ENCODE measurements around the gene ZBTB7B.

Gene ZBTB7B

DNA sequence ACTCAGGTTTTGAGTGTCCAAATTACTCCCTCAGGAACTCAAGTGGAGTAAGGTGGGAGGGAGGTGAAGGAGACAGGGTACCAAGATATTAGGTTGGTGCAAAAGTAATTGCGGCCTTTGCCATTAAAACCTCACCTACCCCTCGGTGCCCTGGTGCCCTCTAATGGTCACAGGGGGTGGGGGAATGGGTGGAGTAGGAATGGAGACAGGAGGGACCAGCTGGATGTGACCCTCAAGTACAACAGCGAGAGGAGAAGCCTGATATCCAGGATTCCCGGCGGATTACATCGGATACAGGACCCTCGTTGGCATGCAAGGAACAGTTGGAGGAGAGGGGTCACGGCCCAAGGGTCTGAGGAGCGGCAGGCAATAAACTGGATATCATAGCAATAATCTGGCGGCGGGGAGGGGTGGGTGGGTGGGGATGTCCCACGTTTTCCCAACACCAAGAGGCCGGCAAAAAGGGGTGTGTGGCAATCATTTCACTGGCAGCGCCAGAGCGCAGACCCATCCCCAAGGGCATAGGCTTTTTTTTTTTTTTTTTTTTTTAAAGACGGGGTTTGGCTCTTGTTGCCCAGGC, 4.3 kb upstream of the ZBTB7B start:
- no peak for DNase-seq (ENCODE audit: low spot score)
- no peak overlapping the region for H3K27ac ChIP-seq
- H3K4me3 ChIP-seq, result no peak overlapping the region
- TF ChIP-seq CTCF (IDR thresholded peaks at IDR 0.05), result no peak

GRCh38 chr1:154998818-154999570, 3.6 kb upstream of the ZBTB7B start:
- peak overlapping the region; percentile 93 to 98 for H3K27ac ChIP-seq
- DNase-seq (ENCODE audit: low spot score), result peak; percentile 81
- peak overlapping the region; percentile 94 for H3K4me3 ChIP-seq
- TF ChIP-seq CTCF (IDR thresholded peaks at IDR 0.05), result peak; percentile 50

DNA sequence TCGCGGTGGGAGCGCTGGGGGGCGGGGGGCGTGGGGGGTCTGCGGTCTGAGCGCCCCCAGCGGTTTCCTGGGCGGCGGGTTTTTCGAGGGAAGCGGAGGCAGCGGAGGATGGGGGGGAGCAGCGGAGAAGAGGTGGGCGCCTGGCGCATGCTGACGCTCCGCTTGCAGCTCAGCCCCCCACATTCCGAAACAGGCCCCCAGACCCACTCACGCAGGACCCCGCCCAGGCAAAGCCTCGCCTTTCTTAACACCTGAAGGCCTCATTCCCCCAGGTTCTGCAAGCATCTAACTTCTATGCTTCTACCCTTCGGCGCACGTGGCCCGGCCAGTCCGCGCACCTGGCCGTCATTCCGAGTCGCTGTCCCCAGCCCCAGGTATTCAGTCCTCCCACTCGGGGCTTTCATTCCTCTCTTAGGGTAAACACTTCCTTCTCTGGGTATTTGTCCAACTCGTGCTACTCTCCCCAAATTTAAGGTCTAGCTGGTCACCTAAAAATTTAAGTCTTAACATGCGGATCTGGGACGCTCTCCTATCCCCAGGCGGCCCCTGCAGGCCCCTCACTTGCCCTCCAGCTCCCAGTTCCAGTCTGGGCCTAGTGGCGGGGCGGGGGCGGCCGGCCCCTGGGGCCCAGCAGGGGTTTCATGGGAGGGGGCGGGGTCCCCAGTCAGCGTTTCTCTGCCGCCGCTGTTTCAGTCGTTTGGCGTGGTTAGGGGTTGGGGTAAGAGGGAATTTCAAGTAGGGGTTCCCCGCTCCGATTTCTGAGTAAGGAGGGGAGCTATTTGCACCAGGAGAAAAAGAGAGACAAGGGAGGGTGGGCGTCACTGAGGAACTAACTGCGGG, 2.8 kb upstream of the ZBTB7B start:
- no peak for DNase-seq (ENCODE audit: low spot score)
- Histone ChIP-seq H3K27ac (peak overlapping the region; percentile 93 to 98), H3K4me3 (peak overlapping the region; percentile 94)
- no peak for TF ChIP-seq CTCF (IDR thresholded peaks at IDR 0.05)

DNA sequence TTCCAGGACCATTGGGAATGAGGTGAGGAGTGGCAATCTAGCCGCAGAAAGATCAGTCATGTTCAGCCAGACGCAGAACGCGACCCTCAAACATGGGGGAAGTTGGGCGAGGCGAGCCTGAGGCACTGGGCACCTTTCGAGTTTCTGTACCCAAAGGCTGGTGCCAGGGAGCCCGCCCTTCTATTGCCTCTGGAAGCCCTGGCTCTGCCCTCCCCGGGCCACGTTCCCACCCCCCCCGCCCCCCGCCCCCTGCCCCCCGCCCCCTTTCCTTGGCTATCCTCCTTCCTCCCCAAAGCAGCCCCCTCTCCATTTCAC, 2.2 kb upstream of the ZBTB7B start:
- TF ChIP-seq CTCF (IDR thresholded peaks at IDR 0.05), result no peak
- DNase-seq (ENCODE audit: low spot score), result peak; percentile 82
- Histone ChIP-seq H3K27ac (peak overlapping the region; percentile 93 to 98), H3K4me3 (peak overlapping the region; percentile 94)

DNA sequence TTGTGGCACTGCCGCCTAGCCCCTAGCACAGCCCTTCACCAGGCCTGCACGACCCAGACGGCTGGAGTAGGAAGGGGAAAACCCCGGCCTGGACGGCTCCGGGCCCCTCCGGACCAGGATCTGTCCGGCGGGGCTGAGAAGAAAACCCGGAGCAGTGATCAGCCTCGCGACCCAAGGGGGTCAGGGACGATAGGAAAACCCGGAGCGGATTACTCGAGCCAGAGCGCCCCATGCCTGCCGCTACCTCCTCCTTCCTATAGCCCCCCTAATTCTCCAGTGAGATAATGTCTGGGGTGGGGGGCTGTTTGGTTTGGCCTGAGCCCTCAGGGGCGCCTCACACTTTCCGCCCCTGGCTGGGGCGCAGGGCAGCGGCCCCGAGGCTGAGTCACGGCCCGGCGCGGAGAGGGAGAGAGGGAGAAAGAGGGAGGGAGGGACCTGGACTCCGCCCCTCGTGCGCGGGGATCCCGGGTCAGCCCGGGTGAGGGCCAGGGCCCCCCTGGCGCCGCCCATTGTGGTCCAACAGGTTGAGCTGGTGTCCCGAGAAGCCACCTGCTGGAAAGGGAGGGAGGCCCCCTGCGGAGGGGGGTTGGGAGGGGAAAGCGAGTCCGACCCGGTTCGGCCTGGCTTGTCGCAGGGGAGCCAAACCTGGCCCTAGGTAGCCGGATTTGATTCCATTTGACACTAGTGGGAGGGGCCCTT, 1.7 kb upstream of the ZBTB7B start:
- peak; percentile 92 for DNase-seq (ENCODE audit: low spot score)
- Histone ChIP-seq H3K4me3 (peak overlapping the region; percentile 94), H3K27ac (peak overlapping the region; percentile 93 to 98)
- no peak for TF ChIP-seq CTCF (IDR thresholded peaks at IDR 0.05)

GRCh38 chr1:155001425-155001674, 1.3 kb upstream of the ZBTB7B start:
- H3K27ac ChIP-seq, result peak overlapping the region; percentile 93 to 98
- no peak for TF ChIP-seq CTCF (IDR thresholded peaks at IDR 0.05)
- no peak for DNase-seq (ENCODE audit: low spot score)
- peak overlapping the region; percentile 94 for H3K4me3 ChIP-seq

All from coronary artery (tissue), 2 donors.